ENCODE results near the gene SP4.

The SP4 gene

DNA sequence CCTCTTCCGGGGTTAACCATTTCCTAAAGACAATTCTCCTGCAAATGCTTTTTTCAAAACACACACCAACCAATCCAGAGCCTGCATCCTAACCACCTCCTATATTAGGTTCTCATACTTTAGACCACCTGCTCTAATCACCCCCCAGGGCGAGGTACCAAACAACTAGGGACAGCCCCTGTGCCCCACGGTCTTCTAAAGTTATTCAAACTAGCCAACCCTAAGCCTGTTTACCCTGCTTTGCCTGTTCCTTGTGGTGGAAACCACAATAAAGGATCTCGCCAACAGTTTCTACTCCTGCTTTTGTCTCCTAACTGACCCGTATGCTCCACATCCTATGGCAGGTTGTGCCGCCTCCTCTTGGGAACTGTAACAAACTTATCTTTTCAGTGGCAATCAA is 21.1 kb downstream of the SP4 start:
- DNase-seq, result no peak

DNA sequence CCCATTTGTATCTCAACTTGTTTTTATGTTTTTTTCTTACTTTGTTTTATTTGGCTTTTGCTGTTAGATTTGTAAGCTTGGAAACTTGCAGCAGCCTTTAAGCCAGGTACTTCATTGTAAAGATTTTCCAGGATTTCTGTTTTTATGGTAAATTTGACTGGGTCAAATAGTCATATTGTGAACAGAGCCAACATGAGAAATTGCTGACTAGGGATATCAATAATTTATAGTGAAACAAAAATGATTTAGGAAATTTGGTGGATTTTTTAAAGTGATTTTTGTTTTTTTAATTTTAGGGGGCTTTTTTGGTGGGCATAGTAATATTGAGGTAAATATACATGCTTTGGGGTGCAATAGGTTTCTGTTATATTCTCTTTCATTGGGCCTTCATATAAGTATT is 22.2 kb downstream of the SP4 start:
- DNase-seq, result no peak

DNA sequence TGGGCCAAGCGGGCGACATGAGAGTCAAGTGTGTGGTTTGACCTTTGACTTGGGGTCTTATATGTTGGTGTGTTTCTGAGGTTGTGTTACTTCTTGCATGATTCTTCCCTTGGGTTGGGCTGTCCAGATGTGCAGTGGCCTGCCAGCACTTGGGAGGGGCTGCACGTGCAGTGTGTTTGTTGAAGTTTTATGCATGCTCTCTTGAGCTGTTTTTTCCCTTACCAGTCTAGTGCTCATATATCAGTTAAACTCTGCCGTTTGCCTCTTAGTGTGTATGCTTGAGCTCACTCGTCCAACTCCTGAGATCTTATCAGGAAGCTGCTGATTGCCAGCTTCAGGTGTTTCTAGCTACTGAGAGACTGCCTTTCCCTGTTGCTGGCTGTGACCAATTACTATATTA is 23.1 kb downstream of the SP4 start:
- no peak for DNase-seq

DNA sequence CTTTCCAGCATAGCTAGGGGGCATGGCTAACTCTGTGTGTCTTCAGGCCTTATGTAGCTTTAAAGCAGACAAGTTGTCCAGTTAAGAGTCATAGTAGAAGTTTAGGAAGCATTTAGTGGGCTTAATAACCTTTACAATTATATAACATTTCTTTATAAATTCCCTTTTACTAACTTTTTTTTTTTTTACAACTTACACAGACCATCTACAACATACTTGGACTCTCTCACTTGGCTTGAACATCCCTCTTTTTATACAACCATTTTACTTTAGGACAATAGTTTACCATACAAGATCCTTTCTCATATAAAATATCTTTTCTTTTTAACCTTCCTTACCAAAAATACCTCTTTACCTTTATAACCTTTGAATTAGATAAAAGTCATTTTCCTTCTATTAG is 26.3 kb downstream of the SP4 start:
- DNase-seq, result no peak

DNA sequence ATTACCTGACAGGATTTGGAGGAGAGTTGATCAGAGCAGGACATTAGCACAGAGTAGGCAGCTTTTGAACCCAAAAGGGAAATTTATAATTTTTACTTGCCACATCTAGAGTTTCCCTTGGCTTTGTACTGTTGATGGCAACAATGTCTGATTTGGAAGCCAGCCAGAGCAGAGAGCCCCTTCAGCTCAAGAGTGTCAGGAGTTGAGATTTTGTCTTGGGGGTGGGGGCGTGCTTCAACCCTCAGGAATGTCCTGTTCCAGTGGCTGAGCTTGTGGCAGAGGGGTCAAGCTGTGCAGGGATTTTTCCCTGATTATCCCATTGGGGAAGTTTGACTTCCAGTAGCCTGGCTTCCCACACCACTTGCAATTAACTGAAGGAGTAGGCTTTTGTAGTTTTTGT is 27.0 kb downstream of the SP4 start:
- DNase-seq, result no peak

DNA sequence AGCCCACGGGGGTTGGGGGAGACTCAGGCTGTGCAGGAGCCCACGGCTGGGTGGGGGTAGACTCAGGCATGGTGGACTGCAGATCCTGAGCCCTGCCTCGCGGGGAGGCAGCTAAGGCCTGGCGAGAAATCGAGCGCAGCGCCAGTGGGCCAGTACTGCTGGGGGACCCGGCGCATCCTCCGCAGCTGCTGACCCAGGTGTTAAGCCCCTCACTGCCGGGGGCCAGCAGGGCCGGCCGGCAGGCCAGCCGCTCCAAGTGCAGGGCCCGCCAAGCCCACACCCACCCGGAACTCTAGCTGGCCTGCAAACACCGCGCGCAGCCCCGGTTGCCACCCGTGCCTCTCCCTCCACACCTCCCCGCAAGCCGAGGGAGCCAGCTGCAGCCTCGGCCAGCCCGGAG is 33.4 kb downstream of the SP4 start:
- DNase-seq, result no peak

DNA sequence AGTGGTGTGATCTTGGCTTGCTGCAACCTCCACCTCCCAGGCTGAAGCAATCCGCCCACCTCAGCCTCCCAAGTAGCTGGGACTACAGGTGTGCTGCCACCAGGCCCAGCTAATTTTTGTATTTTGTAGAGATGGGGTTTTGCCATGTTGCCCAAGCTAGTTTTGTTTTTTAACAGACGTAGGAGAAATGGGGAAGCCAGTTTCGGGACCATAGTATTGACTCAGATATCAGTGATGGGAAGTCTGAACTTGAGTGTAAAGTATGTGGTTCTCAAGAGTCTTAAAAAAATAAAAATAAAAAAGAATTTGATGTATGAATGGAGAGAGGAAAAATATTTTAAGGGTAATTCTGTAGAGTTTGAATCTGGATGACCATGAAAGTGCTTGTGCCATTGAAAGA is 34.2 kb downstream of the SP4 start:
- no peak for DNase-seq

DNA sequence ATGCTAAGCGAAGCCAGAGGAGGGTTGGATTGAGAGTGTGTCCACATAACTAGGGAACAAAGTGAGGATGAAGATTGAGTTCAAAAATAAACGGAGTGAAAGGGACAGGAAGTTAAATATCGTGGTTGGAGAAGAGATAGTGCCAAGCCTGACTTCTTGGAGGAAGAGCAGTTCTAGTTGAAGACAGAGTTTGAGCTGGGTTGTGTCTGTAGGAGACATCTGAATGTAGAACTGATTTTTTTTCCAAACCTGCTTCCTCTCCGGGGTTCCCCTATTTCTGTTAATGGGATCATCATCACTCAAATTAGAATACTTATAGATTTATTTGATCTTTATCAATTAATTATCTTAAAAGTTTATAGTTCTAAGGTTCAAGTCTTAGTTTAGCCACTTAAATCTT is 35.6 kb downstream of the SP4 start:
- no peak for DNase-seq

DNA sequence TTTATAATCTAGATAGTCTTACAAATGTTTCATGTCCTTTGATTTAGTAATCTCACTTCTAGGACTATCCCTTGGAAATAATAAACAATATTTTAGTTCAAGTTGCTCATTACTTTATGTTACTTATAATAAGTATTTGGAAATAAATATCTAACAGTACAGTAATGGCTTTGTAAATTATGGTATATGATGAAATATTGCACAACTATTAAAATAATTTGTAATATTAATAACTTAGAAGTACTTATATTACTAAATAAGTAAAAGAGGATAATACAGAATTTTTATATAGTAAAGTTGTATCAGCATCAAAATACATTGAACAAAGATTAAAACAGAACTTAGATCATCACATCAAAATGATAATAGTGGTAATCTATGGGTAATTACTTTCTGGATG is 41.1 kb downstream of the SP4 start:
- no peak for DNase-seq

DNA sequence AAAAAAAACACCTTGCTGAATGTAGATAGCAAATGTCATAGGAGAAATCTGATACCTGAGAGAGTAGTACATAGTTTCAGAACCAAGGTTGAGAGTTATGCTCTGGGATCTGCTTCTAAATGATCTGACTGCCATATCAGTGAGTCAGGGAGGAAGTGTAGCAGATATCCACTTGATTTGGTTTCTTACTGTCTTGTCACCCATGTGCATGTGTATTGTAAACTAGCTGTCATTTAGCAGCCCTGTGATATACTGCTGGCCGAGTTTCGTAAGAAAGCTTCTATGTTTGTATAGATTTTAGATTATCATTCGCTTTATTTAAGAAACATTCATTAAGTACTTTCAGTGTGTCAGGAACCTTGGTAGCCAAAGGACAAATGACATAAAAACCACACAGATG is 42.0 kb downstream of the SP4 start:
- DNase-seq, result no peak

DNA sequence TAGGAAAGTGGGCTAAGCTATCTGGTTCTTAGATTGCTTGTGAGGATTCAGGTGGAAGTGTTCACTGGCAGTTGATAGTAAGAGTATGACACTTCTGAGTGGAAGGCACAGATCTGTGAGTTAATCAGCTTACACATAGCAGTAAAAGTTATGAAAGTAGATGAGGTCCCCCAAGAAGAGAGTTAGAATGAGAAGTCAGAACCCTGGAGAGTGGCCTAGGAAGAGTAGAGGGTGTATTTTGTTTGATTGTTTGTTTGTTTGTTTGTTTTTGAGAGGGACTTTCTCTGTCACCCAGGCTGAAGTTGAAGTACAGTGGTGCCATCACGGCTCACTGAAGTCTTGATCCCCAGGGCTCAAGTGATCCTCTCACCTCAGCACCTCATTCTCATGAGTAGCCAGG is 44.1 kb downstream of the SP4 start:
- DNase-seq, result no peak

DNA sequence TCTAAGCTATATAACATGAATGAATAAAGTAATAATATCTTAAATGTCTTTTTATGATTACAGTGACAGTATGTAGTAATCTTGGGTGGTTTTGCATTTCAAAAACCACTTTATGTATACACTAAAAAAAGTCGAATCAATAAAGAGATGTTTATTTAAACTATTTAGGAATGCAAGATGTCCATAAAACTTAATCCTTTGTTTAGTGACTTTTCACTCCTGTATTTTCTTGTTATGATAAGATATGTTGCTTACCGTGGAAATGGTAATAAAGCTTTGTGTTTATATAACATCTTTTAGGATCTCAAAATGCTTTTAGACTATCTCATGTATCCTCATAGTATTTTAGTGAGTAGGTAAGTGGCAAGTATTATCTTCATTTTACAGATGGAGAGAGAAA is 48.5 kb downstream of the SP4 start:
- no peak for DNase-seq

DNA sequence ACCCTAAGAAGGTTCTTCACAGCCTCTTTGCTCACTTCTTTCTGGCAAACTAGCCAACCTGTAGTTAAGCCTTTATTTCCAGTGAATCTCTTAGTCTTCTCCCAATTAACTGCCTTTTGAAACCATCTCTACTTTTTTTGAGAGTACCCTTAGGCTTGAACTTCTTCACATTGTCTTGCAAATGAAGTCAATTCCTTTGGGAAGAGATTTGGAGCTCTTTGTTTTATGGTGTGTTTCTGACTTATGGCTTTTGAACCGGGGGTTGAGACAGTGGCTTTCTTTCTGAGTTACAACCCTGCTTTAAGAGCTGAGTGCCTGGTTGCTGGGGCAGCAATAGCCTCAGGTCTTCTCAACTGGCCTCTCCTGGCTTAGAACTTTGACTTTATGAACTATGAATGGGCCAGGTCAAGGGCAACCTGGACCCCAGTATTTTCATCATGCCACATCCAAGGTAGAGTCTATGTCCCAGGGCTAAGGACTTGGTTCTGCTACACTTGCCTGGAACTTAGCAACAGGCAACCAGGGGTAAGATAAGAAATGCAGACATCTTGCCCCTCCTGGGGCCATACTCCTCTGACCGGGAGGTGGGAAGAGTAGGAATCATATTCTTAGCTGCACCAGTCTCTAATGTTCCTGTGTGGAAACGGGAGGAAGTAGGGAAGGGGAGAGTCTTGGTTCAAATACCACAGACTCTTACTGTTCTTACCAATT is 53.0 kb downstream of the SP4 start:
- no peak for DNase-seq

DNA sequence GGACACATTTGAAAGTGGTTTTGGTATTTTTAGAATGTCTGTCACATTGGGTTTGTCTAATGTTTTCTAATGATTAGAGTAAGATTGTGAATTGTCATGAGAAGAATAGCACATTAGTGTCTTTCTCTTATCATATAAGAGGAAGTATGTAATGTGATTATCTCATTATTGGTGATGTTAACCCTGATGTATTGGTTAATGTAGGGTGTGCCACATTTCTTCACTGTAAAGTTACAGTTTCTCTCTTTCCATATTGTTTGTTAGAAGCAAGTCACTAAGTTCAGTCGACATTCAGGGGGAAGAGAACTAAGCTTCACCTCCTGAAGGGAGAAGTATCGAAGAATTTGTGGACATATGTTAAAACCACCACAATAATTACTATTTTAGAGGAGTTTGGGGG is 58.6 kb downstream of the SP4 start:
- DNase-seq, result no peak

DNA sequence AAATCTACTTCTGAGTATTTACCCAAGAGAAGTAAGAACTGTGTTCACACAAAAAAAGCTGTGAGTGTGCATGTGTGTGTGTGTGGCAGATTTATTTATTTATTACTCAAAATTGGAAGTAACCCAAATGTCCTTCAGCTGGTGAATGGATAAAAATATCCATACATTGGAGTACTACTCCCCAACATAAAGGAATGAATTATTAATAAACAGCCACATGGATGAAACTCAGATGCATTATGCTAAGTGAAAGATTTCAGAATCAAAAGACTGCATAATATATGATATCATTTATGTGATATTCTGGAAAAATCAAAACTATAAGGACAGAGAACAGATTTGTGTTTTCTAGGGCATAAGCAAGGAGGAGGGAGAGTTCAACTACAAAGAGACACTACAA is 67.8 kb downstream of the SP4 start:
- no peak for DNase-seq

DNA sequence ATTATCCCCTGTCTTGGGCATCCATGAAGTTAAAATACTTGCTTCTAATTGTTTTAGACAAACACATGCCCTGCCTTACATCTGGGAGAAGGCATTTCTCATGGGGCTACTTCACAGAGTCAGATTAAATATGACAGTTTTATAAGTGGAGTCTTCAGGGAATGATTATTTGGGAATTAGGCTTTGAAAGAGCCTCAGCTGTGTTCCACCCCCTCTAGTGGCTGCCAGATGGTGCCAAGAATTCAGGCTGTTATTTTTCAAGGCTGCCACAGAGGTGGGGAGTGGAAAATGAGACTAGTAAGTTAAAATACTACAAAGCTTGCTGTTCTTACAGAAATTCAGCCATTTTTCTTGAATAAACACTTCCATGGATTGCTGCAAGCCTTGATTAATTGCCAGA is 69.2 kb downstream of the SP4 start:
- no peak for DNase-seq

DNA sequence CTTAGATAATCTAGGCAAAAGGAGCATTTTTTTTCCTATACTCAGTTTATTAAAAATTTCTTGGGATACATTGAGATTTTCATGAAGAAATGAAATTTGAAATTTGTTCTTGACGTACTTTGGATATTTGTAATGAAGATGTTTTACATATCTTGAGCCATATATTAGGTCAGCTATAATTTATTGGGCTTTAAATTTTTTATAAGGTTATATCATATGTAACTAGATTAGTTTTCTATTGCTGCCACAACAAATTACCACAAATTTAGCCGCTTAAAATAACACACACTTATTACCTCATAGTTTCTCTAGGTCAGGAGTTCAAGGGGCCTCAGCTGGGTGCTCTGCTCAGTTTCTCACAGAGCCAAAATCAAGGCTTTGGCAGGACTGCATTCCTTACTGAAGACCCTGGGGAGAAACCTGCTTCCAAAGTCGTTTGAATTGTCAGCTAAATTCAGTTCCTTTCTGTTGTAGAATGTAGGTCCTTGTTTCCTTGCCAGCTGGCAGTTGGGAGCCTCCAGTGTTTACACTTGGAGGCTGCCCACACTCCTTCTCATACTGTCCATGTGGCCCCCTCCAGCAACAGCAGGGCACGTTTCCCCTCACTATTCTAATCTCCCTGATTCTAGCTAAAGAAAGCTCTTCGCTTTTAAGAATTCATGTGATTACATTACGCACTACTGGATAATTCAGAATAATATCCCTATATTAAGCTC is 72.4 kb downstream of the SP4 start:
- DNase-seq, result no peak

DNA sequence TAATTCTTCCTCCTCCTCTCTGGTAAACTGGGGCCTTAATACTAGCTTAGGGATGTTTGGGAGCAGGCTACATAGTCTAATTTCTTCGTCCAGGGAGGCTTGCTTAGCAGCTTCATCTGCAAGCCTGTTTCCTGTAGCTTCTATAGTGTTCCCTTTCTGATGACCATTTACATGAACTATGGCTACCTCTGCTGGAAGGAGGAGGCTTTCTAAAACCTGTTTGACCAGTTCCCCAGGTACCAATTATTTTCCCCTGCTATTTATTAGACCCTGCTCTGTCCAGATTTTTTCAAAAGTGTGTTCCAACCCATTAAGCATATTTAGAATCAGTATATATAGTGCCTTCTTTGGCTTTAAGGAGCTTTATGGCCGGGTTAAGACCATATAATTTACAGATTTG is 76.1 kb downstream of the SP4 start:
- no peak for DNase-seq

DNA sequence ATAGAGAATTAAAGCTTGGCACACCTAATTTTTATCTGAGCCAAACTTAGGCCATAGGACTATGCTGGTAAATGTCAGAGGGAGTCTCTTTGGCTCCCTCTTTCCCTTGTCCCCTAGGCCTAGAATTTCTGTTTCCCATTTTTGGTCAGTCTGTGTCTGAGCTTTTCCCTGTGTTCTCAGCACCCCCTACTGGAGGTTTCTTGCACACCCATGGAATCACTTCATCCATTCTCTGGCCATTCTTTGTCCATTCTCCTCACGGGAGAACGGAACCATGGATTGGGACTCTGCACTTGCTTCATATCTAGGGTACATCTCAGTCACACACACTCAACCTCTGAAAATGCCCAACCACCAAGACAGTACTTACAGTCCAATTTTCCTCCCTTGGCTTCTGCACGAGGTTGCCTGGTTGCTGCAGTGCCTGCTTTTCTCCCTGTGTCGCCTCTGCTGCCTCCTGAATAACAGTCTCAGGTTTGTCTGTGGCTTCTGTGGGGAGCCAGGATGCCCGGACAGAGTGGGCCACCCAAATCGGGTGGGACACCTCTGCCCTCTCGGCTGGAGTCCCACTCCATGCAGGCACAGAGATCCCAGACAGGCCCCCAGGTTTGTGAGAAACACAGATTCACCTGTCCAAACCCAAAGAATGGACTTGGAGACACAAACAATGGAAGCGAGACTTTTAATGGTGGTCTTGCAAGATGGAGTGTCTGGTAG is 79.9 kb downstream of the SP4 start:
- peak; percentile 6 for DNase-seq

DNA sequence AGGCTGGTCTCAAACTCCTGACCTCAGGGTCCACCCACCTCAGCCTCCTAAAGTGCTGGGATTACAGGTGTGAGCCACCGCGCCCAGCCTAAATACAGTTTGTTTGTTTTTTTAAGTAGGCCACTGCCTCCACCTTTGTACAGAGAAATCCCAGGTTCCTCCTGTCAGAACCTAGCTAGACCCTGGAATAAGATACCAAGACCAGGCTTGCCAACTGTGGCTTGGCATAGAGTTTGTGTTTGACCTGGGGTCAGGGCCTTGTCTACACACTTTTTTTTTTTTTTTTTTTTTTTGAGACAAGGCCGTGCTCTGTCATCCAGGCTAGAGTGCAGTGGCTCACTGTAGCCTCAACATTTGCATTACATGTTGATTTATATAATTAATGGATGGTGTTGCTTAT is 80.7 kb downstream of the SP4 start:
- DNase-seq, result no peak

DNA sequence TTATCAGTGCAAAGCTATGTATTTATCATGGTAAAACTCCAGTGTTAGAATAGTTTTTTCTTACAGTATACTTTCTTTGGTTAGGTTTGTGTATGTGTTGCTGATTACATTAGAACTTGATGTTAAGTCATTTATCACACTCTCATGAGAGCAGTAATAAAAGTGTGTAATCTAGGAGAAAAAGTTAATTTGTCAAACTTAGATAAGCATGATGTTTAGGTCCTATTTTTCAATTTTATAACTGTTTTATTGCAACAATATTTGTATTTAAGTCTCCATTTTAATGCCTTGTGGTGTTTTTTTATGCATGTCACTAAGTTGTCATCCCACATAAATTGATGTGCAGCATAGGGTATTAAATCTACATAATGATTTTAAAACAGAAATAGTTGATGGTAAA is 86.2 kb downstream of the SP4 start:
- DNase-seq, result no peak

DNA sequence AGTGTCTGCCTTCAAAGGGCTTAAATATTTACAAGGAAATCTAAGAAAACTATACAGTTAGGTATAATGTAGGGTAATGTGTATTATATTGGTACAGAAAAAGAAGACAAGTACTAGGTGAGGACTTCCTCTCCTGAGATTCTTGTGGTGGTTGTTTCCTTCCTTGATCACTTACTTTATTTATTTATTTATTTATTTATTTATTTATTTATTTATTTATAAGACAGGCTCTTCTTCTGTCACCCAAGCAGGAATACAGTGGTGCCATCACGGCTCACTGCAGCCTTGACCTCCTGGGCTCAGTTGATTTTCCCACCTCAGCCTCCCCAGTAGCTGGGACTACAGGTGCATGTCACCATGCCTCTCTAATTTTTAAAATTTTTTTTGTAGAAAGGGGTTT is 96.8 kb downstream of the SP4 start:
- DNase-seq, result no peak

DNA sequence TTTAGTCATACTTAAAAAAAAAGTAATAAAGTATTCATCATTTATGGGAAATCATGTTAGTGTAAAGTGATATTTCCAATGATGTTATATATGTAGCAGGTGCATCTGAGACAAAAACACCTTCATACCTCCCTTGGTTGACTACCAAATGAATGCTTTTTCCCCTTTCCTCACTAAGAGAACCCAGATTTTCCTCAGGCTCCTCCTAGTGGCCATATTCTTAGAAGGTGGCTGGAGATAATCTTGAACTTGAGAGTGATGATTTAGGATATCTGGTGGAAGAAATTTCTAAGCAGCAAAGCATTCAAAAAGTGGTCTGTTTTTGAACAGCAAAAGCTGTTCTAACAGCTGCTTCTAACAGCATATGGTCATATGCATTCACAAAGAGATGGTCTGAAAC is 98.1 kb downstream of the SP4 start:
- DNase-seq, result no peak

DNA sequence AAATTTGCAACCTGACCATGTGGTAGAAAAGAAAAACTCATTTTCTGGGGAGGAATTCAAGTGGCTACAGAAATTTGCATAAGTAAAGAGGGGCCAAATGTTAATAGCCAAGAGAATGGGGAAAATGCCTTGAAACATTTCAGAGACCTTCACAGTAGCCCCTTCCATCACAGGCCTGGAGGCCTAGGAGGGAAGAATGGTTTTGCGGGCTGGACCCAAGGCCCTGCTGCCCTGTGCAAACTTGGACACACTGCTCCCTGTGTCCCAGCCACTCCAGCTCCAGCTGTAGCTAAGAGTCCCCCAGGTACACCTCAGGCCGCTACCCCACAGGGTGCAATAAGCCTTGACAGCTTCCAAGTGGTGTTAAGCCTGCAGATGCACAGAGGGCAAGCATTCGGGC is 98.6 kb downstream of the SP4 start:
- no peak for DNase-seq
